ENCODE measurements around the gene KDM1B.

DNA sequence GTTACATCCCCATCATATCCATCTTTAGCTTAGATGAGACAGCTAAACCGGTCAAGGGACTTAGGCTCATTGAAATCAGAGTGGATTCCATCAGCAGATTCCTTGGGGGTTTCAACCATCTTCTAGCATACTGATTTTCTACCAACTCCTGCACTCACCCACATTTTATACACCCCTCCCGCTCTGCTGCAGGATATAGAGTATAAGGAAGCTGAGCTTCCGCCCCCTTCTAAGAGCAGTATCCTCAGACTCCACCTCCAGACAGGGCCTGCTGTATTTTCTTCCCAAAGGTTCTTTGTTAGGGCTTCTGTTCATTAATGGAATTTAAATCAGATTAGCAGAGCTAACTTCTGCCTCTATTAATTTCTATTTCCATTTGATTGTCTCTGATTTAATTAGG, 22.9 kb upstream of the KDM1B start:
- TF ChIP-seq, protein P1, sequence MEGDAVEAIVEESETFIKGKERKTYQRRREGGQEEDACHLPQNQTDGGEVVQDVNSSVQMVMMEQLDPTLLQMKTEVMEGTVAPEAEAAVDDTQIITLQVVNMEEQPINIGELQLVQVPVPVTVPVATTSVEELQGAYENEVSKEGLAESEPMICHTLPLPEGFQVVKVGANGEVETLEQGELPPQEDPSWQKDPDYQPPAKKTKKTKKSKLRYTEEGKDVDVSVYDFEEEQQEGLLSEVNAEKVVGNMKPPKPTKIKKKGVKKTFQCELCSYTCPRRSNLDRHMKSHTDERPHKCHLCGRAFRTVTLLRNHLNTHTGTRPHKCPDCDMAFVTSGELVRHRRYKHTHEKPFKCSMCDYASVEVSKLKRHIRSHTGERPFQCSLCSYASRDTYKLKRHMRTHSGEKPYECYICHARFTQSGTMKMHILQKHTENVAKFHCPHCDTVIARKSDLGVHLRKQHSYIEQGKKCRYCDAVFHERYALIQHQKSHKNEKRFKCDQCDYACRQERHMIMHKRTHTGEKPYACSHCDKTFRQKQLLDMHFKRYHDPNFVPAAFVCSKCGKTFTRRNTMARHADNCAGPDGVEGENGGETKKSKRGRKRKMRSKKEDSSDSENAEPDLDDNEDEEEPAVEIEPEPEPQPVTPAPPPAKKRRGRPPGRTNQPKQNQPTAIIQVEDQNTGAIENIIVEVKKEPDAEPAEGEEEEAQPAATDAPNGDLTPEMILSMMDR (IDR thresholded peaks at IDR 0.05), result no peak
- no peak for TF ChIP-seq POLR2A (IDR thresholded peaks at IDR 0.05)

Data from thyroid gland (tissue), 4 donors.